Muscle of back (tissue), 11 donors: ENCODE measurements around the gene PICK1. TPM values are rescaled to one million over a fixed set of nuclear protein-coding genes. Genes with fewer than 3 reads are reported as not detected.
"Not testable (repeated sequence)": the region's sequence is repeated elsewhere in the genome, so short reads cannot be mapped to it uniquely, and the experiment has no call there.

Source experiments
- DNase-seq, 3 donors: peaks; one replicate each; pipeline versions ENCODE4 v3.0.0 to v3.0.0-alpha.2; 2013
- polyA plus RNA-seq, 10 donors: library from polyadenylated mRNA; unstranded; fragments of 120-200 nt; gene quantifications; one replicate each; pipeline ENCODE4 v1.2.1, GENCODE V29; 2013; ENCODE audit not compliant: insufficient read length in 10 of 10

The PICK1 gene
- polyA plus RNA-seq, 10 donors: 6.3 to 10.9 (median 8.8) TPM

GRCh38 chr22:38110863-38111852 is 54.0 kb downstream of the PICK1 start:
- no peak for DNase-seq

DNA sequence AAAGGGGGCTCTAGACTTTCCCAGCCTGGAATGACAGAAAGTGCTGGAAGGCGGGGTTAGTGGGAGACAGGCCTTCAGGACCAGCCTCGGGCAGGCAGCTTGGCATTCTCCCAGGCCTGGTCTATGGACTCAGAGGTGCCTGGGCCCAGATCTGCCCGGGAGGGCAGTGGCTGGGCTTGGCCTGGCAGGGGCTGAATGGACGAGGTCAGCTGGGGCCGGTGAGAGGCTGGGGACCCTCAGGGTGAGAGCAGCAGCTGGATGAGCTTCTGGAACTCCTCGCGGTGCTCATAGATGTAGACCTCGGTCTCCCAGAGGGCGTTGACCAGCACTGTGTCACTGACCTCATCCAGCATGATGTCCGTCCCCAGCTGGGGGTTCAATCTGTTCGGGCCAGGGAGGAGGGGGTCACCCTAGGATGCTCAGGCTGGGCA is 54.7 kb downstream of the PICK1 start:
- DNase-seq: no peak

DNA sequence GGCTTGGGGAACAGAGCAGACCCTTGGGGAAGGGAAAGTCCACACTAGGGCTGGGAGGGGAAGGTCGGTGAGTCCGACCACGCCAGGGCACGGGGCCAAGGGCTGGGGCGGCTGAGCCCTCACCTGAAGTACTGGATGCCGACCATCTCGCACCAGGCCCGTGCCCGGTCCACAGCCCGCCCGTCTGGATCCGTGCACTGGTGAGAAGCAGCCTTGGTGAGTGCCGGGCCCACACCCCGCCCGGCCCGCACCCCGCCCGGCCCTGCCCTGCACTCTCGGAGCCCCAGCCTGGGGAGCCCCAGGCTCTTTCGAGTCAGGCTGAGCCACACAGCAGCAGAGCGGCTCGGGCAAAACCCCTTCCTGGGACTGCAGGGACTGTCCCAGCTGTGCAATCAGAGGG is 55.2 kb downstream of the PICK1 start:
- DNase-seq: no peak

DNA sequence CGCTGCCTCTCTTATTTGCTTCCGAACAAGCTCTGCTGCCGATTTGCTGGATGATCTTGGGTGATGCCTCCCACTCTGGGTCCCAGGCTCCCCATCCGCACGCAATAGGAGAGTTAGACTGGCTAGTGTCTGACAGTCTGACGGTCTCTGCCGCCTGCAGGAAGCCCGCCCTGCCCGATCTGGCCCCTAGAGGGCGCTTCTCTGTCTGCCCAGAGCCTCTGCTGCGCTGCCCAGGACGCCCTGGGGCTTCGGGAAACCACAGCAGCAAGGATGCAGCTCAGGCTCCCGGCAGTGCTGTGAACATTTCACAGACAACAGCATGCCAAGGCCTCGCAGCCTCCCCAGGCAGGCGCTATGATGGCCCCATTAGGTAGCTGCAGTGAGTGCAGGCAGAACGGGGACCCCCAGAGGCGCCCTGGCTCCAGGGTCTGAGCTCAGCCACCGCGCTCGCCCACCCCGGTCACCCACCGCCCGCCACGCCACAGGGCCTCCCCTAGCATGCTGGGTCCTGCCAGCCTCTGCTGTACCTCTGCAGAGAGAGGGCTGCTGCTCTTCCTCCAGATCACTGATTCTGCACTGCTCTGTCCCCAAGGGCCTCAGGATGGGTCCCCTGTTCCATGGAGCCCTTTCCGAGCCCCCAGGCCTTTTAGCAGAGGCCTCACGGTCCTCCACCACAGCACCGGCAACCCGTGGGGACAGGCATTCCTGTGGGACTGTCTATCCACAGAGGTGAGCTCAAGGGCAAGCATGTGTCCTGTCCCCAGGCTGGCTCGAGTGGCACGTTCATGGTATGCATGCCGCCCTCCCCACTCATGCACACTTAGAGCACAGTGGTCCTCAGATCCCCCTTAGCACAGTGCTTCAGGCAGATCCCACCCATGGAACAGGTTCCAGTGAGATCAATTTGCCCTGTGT is 57.5 kb downstream of the PICK1 start:
- DNase-seq: peak; percentile 56 to 89 (median 82)

DNA sequence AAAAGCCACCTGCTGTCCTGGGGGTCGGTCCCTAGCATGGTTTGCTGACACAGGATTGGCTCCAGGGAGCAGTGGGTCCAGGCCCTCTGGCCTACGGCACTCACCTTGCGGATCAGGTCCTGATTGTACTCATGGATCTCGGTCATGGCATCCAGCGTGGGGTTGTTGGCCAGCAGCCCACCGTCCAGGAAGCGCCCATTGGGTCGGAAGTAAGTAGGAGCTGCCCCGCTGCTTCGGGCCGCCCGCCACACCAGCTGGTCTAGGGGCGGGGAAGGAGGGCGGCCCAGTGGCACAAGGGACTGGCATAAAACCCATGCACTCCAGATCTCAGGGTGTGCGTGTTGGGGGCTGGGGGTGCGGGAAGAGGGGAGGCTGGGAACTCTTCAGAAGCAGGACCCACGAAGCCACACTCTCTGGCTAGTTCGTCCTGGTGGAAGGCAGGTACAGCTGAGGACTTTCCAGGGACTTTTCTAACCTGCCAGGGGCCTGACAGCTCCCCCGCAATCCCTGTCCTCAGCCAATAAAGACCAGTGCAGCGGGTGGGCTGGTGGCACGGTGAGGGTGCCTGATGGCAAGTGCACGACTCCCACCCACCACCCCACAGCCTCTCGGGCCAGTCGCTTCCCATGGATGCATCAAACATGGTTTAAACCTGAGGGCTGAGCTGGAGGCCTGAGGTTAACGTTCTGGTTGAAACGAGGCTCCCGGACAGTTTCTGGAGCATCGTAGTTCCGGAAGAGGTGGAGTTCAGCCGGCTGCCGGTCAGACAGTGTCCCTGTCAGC is 58.4 kb downstream of the PICK1 start:
- no peak for DNase-seq

DNA sequence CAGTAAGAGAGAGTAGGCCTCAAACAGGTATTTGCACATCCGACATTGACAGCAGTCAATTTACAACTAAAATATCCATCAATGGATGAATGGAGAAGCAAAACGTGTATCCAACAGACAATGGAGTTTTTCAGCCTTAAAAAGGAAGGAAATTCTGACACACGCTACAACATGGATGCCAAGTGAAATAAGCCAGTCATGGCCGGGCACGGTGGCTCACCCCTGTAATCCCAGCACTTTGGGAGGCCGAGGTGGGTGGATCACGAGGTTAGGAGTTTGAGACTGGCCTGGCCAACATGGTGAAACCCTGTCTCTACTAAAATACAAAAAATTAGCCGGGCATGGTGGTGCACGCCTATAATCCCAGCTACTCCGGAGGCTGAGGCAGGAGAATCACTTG is 60.4 kb downstream of the PICK1 start:
- not testable (repeated sequence) for DNase-seq

- no peak for DNase-seq
Measured at GRCh38 chr22:38118182-38118581, 61.0 kb downstream of the PICK1 start.

- DNase-seq: not testable (repeated sequence)
Measured at GRCh38 chr22:38118747-38119146, 61.5 kb downstream of the PICK1 start.

- no peak for DNase-seq
Measured at GRCh38 chr22:38120359-38121110, 63.3 kb downstream of the PICK1 start.

- DNase-seq: no peak
Measured at GRCh38 chr22:38122616-38123015, 65.4 kb downstream of the PICK1 start.

- DNase-seq: no peak
Measured at GRCh38 chr22:38124236-38124974, 67.2 kb downstream of the PICK1 start.

GRCh38 chr22:38125038-38125610 is 67.9 kb downstream of the PICK1 start:
- DNase-seq: no peak

Other genes with a start within 250 kb of the PICK1 start
- 1 to 10 TPM; 3.2 to 7.0 (median 5.8) TPM for gene GCAT, start 249.5 kb upstream of the PICK1 start, polyA plus RNA-seq
- gene GALR3, start 234.0 kb upstream of the PICK1 start, polyA plus RNA-seq: under 1 TPM in 1 of 10 donors, not detected in 9; 0.11 TPM
- 10 to 100 TPM in 9 of 10 donors, 1 to 10 TPM in 1; 8.6 to 13.0 (median 10.9) TPM for gene ANKRD54, start 213.1 kb upstream of the PICK1 start, polyA plus RNA-seq
- 1,000 to 10,000 TPM; 1,067 to 1,479 (median 1,268) TPM for gene EIF3L, start 208.0 kb upstream of the PICK1 start, polyA plus RNA-seq
- 10 to 100 TPM; 29.0 to 60.0 (median 42.2) TPM for gene MICALL1, start 151.1 kb upstream of the PICK1 start, polyA plus RNA-seq
- 10 to 100 TPM in 2 of 10 donors, 1 to 10 TPM in 8; 6.7 to 11.1 (median 8.9) TPM for gene C22orf23, start 103.8 kb upstream of the PICK1 start, polyA plus RNA-seq
- gene POLR2F, start 103.7 kb upstream of the PICK1 start, polyA plus RNA-seq: 10 to 100 TPM; 31.9 to 57.3 (median 42.4) TPM
- gene SOX10, start 72.8 kb upstream of the PICK1 start, polyA plus RNA-seq: 10 to 100 TPM in 2 of 10 donors, 1 to 10 TPM in 8; 3.8 to 12.1 (median 6.7) TPM
- 1 to 10 TPM; 1.2 to 3.5 (median 2.2) TPM for gene SLC16A8, start 26.8 kb downstream of the PICK1 start, polyA plus RNA-seq
- gene BAIAP2L2, start 53.3 kb downstream of the PICK1 start, polyA plus RNA-seq: 1 to 10 TPM in 4 of 10 donors, under 1 TPM in 6; 0.34 to 1.5 (median 0.83) TPM
- 10 to 100 TPM in 6 of 10 donors, 1 to 10 TPM in 4; 7.3 to 14.9 (median 10.4) TPM for gene PLA2G6, start 124.4 kb downstream of the PICK1 start, polyA plus RNA-seq
- gene MAFF, start 144.6 kb downstream of the PICK1 start, polyA plus RNA-seq: 1 to 10 TPM; 2.9 to 5.9 (median 4.3) TPM
- gene TMEM184B, start 215.6 kb downstream of the PICK1 start, polyA plus RNA-seq: 10 to 100 TPM; 53.4 to 76.1 (median 68.1) TPM